ENCODE data around the gene SPAG16. TPM values are rescaled to one million over a fixed set of nuclear protein-coding genes. Genes with fewer than 3 reads are reported as not detected.

Gene SPAG16
- total RNA-seq, 1 experiment from 2014 or later = 0.30 TPM

DNA sequence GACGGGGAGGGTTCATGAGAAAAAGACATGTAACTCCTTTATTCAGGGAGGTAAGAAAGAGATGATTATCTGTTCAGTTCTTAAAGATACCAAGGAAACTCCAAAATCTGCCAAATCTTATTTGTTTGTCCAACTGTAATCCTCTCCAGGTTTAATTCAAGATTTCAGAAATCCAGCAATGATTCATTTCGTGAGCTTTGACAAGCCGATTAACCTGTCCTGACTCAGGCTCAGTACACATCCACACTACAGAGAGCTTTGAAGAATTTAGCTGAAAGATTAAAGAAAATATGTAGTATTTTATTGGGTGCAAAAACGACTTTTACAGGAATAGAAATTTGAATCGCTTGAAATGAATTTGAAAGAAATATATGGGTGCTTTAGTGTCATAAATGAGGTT, 1.1 kb downstream of the SPAG16 start:
- H3K36me3 ChIP-seq (ENCODE audit: control insufficient read depth in 1 of 2, insufficient read depth in 2 of 2, low read length in 2 of 2) = no peaks in the 10 kb centered on the region
- CTCF ChIA-PET = no interaction called here

More for the DNA sequence above, 1.1 kb downstream of the SPAG16 start:
- H3K4me1 ChIP-seq (ENCODE audit: control insufficient read depth in 1 of 2, insufficient read depth in 2 of 2, low read length in 2 of 2) = no peaks in the 10 kb centered on the region
- ChIA-PET POLR2A (no interaction called here), RAD21 (ENCODE audit: low non-redundant PET in 1 of 2, low total read pairs in 2 of 2, uncharacterized antibody in 2 of 2, unreplicated experiment in 2 of 2) (no interaction called here)
- no peaks in the 10 kb centered on the region for H3K9me3 ChIP-seq (ENCODE audit: control insufficient read depth in 1 of 2, insufficient read depth in 1 of 2, low read depth in 1 of 2, low read length in 2 of 2)
- no peaks in the 10 kb centered on the region for H3K9me2 ChIP-seq (ENCODE audit: insufficient read depth)
- intact Hi-C loops (cut with micrococcal nuclease) = no loop called here
- no peaks in the 10 kb centered on the region for H3K27me3 ChIP-seq (ENCODE audit: insufficient read depth, low read length)
- no peak overlapping the region for H3K4me3 ChIP-seq (replicated peaks in 1 of 2; ENCODE audit: low read depth in 1 of 2, low read length in 2 of 2)
- TF ChIP-seq, protein P1, sequence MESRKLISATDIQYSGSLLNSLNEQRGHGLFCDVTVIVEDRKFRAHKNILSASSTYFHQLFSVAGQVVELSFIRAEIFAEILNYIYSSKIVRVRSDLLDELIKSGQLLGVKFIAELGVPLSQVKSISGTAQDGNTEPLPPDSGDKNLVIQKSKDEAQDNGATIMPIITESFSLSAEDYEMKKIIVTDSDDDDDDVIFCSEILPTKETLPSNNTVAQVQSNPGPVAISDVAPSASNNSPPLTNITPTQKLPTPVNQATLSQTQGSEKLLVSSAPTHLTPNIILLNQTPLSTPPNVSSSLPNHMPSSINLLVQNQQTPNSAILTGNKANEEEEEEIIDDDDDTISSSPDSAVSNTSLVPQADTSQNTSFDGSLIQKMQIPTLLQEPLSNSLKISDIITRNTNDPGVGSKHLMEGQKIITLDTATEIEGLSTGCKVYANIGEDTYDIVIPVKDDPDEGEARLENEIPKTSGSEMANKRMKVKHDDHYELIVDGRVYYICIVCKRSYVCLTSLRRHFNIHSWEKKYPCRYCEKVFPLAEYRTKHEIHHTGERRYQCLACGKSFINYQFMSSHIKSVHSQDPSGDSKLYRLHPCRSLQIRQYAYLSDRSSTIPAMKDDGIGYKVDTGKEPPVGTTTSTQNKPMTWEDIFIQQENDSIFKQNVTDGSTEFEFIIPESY (IDR thresholded peaks at IDR 0.05; ENCODE audit: extremely low read depth, insufficient replicate concordance, low read length) = no peak
- TF ChIP-seq SP1 (IDR thresholded peaks at IDR 0.05; ENCODE audit: low read depth) (no peak), JUND (IDR thresholded peaks at IDR 0.05) (no peak), CBX3 (IDR thresholded peaks at IDR 0.05; ENCODE audit: low read depth) (no peak), ELF1 (IDR thresholded peaks at IDR 0.05; ENCODE audit: borderline replicate concordance, low read depth) (no peak), SIN3A (IDR thresholded peaks at IDR 0.05; ENCODE audit: low read depth) (no peak), YY1 (IDR thresholded peaks at IDR 0.05; ENCODE audit: extremely low read depth, insufficient replicate concordance, low read depth, low read length) (no peak), POLR2AphosphoS5 (IDR thresholded peaks at IDR 0.05; ENCODE audit: low read depth, low read length) (no peak), CEBPB (IDR thresholded peaks at IDR 0.05; ENCODE audit: low read depth) (no peak), EZH2phosphoT487 (IDR thresholded peaks at IDR 0.05; ENCODE audit: borderline replicate concordance) (no peak)
- TF ChIP-seq, protein P2, sequence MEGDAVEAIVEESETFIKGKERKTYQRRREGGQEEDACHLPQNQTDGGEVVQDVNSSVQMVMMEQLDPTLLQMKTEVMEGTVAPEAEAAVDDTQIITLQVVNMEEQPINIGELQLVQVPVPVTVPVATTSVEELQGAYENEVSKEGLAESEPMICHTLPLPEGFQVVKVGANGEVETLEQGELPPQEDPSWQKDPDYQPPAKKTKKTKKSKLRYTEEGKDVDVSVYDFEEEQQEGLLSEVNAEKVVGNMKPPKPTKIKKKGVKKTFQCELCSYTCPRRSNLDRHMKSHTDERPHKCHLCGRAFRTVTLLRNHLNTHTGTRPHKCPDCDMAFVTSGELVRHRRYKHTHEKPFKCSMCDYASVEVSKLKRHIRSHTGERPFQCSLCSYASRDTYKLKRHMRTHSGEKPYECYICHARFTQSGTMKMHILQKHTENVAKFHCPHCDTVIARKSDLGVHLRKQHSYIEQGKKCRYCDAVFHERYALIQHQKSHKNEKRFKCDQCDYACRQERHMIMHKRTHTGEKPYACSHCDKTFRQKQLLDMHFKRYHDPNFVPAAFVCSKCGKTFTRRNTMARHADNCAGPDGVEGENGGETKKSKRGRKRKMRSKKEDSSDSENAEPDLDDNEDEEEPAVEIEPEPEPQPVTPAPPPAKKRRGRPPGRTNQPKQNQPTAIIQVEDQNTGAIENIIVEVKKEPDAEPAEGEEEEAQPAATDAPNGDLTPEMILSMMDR (IDR thresholded peaks at IDR 0.05 in 2 of 3, conservative IDR thresholded peaks at IDR 0.05 in 1 of 3; ENCODE audit: borderline replicate concordance in 1 of 3, insufficient read depth in 1 of 3, low read depth in 2 of 3, low read length in 2 of 3) = no peak
- H2AFZ ChIP-seq (ENCODE audit: low read depth, low read length, poor library complexity, severe bottlenecking) = no peak overlapping the region
- no TSS peak for BruUV-seq (replicated peaks)
- no peaks in the 10 kb centered on the region for H3K79me2 ChIP-seq (ENCODE audit: insufficient read depth, low read length)
- no peak overlapping the region for H3K4me2 ChIP-seq (ENCODE audit: low read length)
- no peaks in the 10 kb centered on the region for H4K20me1 ChIP-seq (ENCODE audit: insufficient read depth)
- H3K9ac ChIP-seq (ENCODE audit: low read length) = no peak overlapping the region
- H3K27ac ChIP-seq (ENCODE audit: low read depth, low read length) = no peak overlapping the region
- no peak for DNase-seq (ENCODE audit: low read depth, low spot score)
- no peak for ATAC-seq
